SU-DHL-6 (cell line): ENCODE measurements around the gene MRPS25.

Source experiments
- H2AFZ ChIP-seq: fragments of 200-600 bp; sonication (generic); 2 replicates; pipeline ENCODE4 v1.6.1; 2014; ENCODE audit warnings: low read depth, mild to moderate bottlenecking, moderate library complexity, mixed read lengths, antibody characterized with exemption, low read length; ENCODE audit not compliant: severe bottlenecking
- H3F3A ChIP-seq: fragments of 200-600 bp; shearing (Covaris generic); 2 replicates; pipeline ENCODE4 v1.6.0; 2016; ENCODE audit warnings: antibody characterized with exemption, mild to moderate bottlenecking; ENCODE audit not compliant: insufficient read depth
- H3K27ac ChIP-seq: fragments of 200-600 bp; sonication (generic); 2 replicates; pipeline ENCODE4 v1.5.1; 2016; ENCODE audit warnings: low read depth, mild to moderate bottlenecking, low read length, moderate library complexity, mixed read lengths
- H3K27me3 ChIP-seq: fragments of 200-600 bp; sonication (generic), shearing (Covaris generic); 2 replicates; pipeline ENCODE4 v1.6.0; 2014; ENCODE audit warnings: mild to moderate bottlenecking, low read length
- H3K36me3 ChIP-seq: fragments of 200-600 bp; sonication (generic); 2 replicates; pipeline ENCODE4 v1.6.1; 2014; ENCODE audit warnings: mild to moderate bottlenecking, low read length, mixed read lengths
- H3K4me2 ChIP-seq: fragments of 300-600, 200-600 bp; shearing (Covaris generic), sonication (generic); 2 replicates; pipeline ENCODE4 v1.6.0; 2014; ENCODE audit warnings: low read length, low read depth, mild to moderate bottlenecking; ENCODE audit not compliant: poor library complexity, severe bottlenecking
- H3K4me3 ChIP-seq: fragments of 200-600 bp; sonication (generic); 2 replicates; pipeline ENCODE4 v1.5.1; 2014; ENCODE audit warnings: antibody characterized with exemption, low read length, mild to moderate bottlenecking, mixed read lengths; ENCODE audit not compliant: insufficient read depth, poor library complexity, severe bottlenecking
- H3K79me2 ChIP-seq: fragments of 200-600 bp; sonication (generic); 2 replicates; pipeline ENCODE4 v1.6.1; 2014; ENCODE audit warnings: mild to moderate bottlenecking, low read length, moderate library complexity; ENCODE audit not compliant: insufficient read depth
- H3K9ac ChIP-seq: fragments of 200-600 bp; sonication (generic); 2 replicates; pipeline ENCODE4 v1.7.0; 2014; ENCODE audit warnings: mild to moderate bottlenecking, low read length
- H3K9me2 ChIP-seq: fragments of 200-600 bp; sonication (generic); replicated peaks from 2 replicates; pipeline ENCODE4 v1.6.1; 2014; ENCODE audit warnings: low read length; ENCODE audit not compliant: insufficient read depth
- H3K9me3 ChIP-seq: fragments of 200-600 bp; sonication (generic); 2 replicates; pipeline ENCODE4 v1.6.1; 2014; ENCODE audit warnings: low read length, mixed read lengths; ENCODE audit not compliant: insufficient read depth
- H4K20me1 ChIP-seq: fragments of 200-600 bp; sonication (generic); 2 replicates; pipeline ENCODE4 v1.6.1; 2014; ENCODE audit warnings: low read depth, mild to moderate bottlenecking, antibody characterized with exemption, low read length, moderate library complexity, mixed read lengths
- CTCF ChIP-seq: fragments of 200-600 bp; sonication (generic); IDR thresholded peaks from one replicate; pipeline ENCODE4 v1.5.1; 2017; ENCODE audit warnings: antibody characterized with exemption, mild to moderate bottlenecking, low read length, moderate library complexity; ENCODE audit not compliant: insufficient read depth, poor library complexity, severe bottlenecking
- EZH2phosphoT487 ChIP-seq: fragments of 200-600 bp; sonication (generic), shearing (Covaris generic); conservative IDR thresholded peaks from 2 replicates; pipeline ENCODE4 v1.6.1; 2018; ENCODE audit warnings: mild to moderate bottlenecking, antibody characterized with exemption, low read length, moderate library complexity, mixed read lengths

Gene MRPS25

GRCh38 chr3:15017191-15017590 lies 47.9 kb downstream of the MRPS25 start:
- H3K27me3 ChIP-seq = no peaks in the 10 kb centered on the region
- TF ChIP-seq EZH2phosphoT487 = no peak
- no peak for TF ChIP-seq CTCF
- H3K9me3 ChIP-seq = no peaks in the 10 kb centered on the region
- H4K20me1 ChIP-seq = no peaks in the 10 kb centered on the region
- no peaks in the 10 kb centered on the region for H3K79me2 ChIP-seq
- no peak overlapping the region for H2AFZ ChIP-seq
- peaks cover 7% of the 10 kb centered on the region; the same call in 1 of the 2 replicates for H3K36me3 ChIP-seq
- no peak overlapping the region for H3K4me3 ChIP-seq
- H3K4me2 ChIP-seq = no peak overlapping the region
- no peak overlapping the region for H3K27ac ChIP-seq
- no peaks in the 10 kb centered on the region for H3F3A ChIP-seq
- no peaks in the 10 kb centered on the region for H3K9me2 ChIP-seq
- H3K9ac ChIP-seq = no peak overlapping the region

DNA sequence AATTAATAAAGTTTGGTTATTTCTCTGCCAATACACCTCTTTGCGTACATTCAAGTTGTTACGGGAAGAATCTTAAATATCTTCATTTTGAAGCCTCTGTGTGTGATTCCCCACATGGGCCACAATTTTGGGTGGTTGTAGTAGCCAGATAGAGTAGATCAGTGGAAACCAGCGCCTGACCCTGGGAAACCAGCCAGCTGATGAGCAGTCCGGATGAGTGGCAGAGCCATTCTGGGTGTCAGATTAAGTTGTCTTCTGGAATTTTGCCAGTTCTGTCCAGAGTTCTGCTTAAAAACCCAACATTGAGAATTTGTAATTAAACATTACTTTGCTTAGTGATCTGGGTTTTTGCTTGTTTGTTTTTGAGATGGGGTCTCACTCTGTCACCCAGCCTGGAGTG lies 49.7 kb downstream of the MRPS25 start:
- no peaks in the 10 kb centered on the region for H3F3A ChIP-seq
- no peak overlapping the region for H2AFZ ChIP-seq
- no peaks in the 10 kb centered on the region for H3K9me2 ChIP-seq
- H3K9ac ChIP-seq = no peak overlapping the region
- peaks cover 7% of the 10 kb centered on the region; the same call in 1 of the 2 replicates for H3K36me3 ChIP-seq
- H3K9me3 ChIP-seq = no peaks in the 10 kb centered on the region
- H3K27me3 ChIP-seq = no peaks in the 10 kb centered on the region
- no peak overlapping the region for H3K4me3 ChIP-seq
- no peak overlapping the region for H3K27ac ChIP-seq
- H4K20me1 ChIP-seq = no peaks in the 10 kb centered on the region
- no peaks in the 10 kb centered on the region for H3K79me2 ChIP-seq
- TF ChIP-seq CTCF (no peak), EZH2phosphoT487 (no peak)
- H3K4me2 ChIP-seq = no peak overlapping the region

- Histone ChIP-seq H3F3A (no peaks in the 10 kb centered on the region), H2AFZ (no peak overlapping the region), H3K9ac (no peak overlapping the region), H3K27ac (no peak overlapping the region), H3K79me2 (no peaks in the 10 kb centered on the region), H3K4me2 (no peak overlapping the region), H3K4me3 (no peak overlapping the region), H3K27me3 (no peaks in the 10 kb centered on the region), H3K36me3 (peaks cover 7% of the 10 kb centered on the region; the same call in 1 of the 2 replicates), H4K20me1 (no peaks in the 10 kb centered on the region), H3K9me3 (no peaks in the 10 kb centered on the region), H3K9me2 (no peaks in the 10 kb centered on the region)
- TF ChIP-seq EZH2phosphoT487 = no peak
These were observed 50.3 kb downstream of the MRPS25 start for GRCh38 chr3:15014606-15015328.

GRCh38 chr3:15011174-15011573 lies 53.9 kb downstream of the MRPS25 start:
- no peak overlapping the region for H3K4me3 ChIP-seq
- H3K9me3 ChIP-seq = no peaks in the 10 kb centered on the region
- no peaks in the 10 kb centered on the region for H3F3A ChIP-seq
- H3K9me2 ChIP-seq = no peaks in the 10 kb centered on the region
- H2AFZ ChIP-seq = no peak overlapping the region
- H3K36me3 ChIP-seq = 0 out of 2 replicates have a peak, but pooled peaks cover 7% of the 10 kb centered on the region
- H3K9ac ChIP-seq = no peak overlapping the region
- H4K20me1 ChIP-seq = no peaks in the 10 kb centered on the region
- H3K27ac ChIP-seq = no peak overlapping the region
- no peak overlapping the region for H3K4me2 ChIP-seq
- H3K27me3 ChIP-seq = no peaks in the 10 kb centered on the region
- no peak for TF ChIP-seq CTCF
- no peak for TF ChIP-seq EZH2phosphoT487
- H3K79me2 ChIP-seq = no peaks in the 10 kb centered on the region
